Ishikawa (cell line): ENCODE results near the gene UGDH.

Experiments used
- EGR1 ChIP-seq: IDR thresholded peaks from 2 replicates; pipeline ENCODE4 v1.6.1; 2012
- EP300 ChIP-seq: IDR thresholded peaks from 2 replicates; pipeline ENCODE4 v1.6.1; 2012; ENCODE audit warnings: borderline replicate concordance
- MAX ChIP-seq: IDR thresholded peaks from 2 replicates; pipeline ENCODE4 v1.6.1; 2012
- YY1 ChIP-seq: IDR thresholded peaks from 2 replicates; pipeline ENCODE4 v1.6.1; 2012; ENCODE audit warnings: low read depth
- TF ChIP-seq, protein P1 (sequence below): IDR thresholded peaks from 2 replicates; pipeline ENCODE4 v1.6.1; 2012; ENCODE audit warnings: low read depth, mild to moderate bottlenecking

DNA sequence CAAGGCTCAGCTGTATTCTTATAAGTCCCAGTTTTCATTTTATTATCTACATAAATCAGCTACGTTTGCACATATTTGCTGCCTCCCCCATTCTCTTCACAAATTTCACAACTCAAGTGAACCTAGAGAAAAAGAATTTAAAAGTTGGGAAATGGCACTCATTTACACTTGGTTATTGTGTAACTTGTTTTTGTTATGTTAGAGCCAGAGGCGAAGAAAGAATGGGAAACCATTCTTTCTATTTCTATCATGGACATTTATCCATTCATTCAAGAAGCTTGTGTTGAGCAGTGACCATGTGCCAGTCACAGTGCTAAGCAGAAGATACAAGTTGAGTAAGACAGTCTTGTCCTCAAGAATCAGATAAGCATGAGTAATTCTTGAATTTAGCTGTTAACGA, 54.8 kb downstream of the UGDH start:
- TF ChIP-seq, protein P1, sequence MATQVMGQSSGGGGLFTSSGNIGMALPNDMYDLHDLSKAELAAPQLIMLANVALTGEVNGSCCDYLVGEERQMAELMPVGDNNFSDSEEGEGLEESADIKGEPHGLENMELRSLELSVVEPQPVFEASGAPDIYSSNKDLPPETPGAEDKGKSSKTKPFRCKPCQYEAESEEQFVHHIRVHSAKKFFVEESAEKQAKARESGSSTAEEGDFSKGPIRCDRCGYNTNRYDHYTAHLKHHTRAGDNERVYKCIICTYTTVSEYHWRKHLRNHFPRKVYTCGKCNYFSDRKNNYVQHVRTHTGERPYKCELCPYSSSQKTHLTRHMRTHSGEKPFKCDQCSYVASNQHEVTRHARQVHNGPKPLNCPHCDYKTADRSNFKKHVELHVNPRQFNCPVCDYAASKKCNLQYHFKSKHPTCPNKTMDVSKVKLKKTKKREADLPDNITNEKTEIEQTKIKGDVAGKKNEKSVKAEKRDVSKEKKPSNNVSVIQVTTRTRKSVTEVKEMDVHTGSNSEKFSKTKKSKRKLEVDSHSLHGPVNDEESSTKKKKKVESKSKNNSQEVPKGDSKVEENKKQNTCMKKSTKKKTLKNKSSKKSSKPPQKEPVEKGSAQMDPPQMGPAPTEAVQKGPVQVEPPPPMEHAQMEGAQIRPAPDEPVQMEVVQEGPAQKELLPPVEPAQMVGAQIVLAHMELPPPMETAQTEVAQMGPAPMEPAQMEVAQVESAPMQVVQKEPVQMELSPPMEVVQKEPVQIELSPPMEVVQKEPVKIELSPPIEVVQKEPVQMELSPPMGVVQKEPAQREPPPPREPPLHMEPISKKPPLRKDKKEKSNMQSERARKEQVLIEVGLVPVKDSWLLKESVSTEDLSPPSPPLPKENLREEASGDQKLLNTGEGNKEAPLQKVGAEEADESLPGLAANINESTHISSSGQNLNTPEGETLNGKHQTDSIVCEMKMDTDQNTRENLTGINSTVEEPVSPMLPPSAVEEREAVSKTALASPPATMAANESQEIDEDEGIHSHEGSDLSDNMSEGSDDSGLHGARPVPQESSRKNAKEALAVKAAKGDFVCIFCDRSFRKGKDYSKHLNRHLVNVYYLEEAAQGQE = no peak
- TF ChIP-seq EP300 (no peak), YY1 (no peak), EGR1 (no peak), MAX (no peak)
